ENCODE measurements around the gene MT1E. TPM values are rescaled to one million over a fixed set of nuclear protein-coding genes. Genes with fewer than 3 reads are reported as not detected.

MT1E gene
- total and polyA plus RNA-seq, 2 of the 8 experiments (the other 6 are each of a cell fraction or from before 2014, with no cell fraction given), result 7.9 to 117 TPM

- ChIA-PET POLR2A (ENCODE audit: partially characterized antibody) (interaction anchor here (1.2 kb wide), 1 partner anchor 23 kb away, joined by 3 read pairs; no protein-coding TSS in a partner anchor), CTCF (ENCODE audit: partially characterized antibody) (interaction anchor here (0.7 to 4.6 kb wide), 24 partner anchors 8 to 226 kb away, joined by 3 to 39 read pairs (median 4); partner anchors contain the start of genes MT1A, MT1G and MT3)
- Histone ChIP-seq H3K4ac (replicated peaks; ENCODE audit: insufficient read length, low read depth, low read length) (no peak overlapping the region), H3K23me2 (ENCODE audit: low read depth, low read length) (no peaks in the 10 kb centered on the region), H4K8ac (ENCODE audit: extremely low read depth, insufficient read depth, low read length) (no peak overlapping the region), H3K9me3 (ENCODE audit: insufficient read depth in 2 of 2, low read depth in 1 of 2, low read length in 1 of 2) (peaks cover 4 to 6% of the 10 kb centered on the region in 2 experiments; a peak in 2 of 4 replicates), H3K27ac (ENCODE audit: low read depth, low read length) (no peak overlapping the region), H3K27me3 (replicated peaks in 1 of 4; ENCODE audit: control insufficient read depth in 3 of 4, extremely low read depth in 1 of 4, insufficient read depth in 3 of 4, low read length in 3 of 4) (no peaks in the 10 kb centered on the region; a peak in 1 of 7 replicates), H3K4me1 (replicated peaks in 1 of 4; ENCODE audit: control insufficient read depth in 3 of 4, insufficient read depth in 4 of 4, low read length in 3 of 4) (no peaks in the 10 kb centered on the region), H3K23ac (ENCODE audit: insufficient read length) (no peak overlapping the region), H3K79me2 (ENCODE audit: control insufficient read depth in 1 of 2, insufficient read depth in 2 of 2, low read length in 2 of 2) (no peaks in the 10 kb centered on the region), H3K9ac (replicated peaks in 1 of 4; ENCODE audit: extremely low read depth in 1 of 4, low read depth in 3 of 4, low read length in 3 of 4) (no peak overlapping the region), H3K79me1 (ENCODE audit: low read depth, low read length) (no peaks in the 10 kb centered on the region), H3K14ac (ENCODE audit: insufficient read length) (no peak overlapping the region), H3K56ac (replicated peaks; ENCODE audit: insufficient read length, low read depth, low read length) (no peak overlapping the region), H4K5ac (ENCODE audit: insufficient read length, low read depth, low read length) (no peak overlapping the region), H2AK5ac (ENCODE audit: low read depth, low read length) (no peak overlapping the region), H4K20me1 (replicated peaks in 1 of 2; ENCODE audit: control insufficient read depth in 1 of 2, insufficient read depth in 2 of 2, low read length in 2 of 2) (no peaks in the 10 kb centered on the region), H2AFZ (ENCODE audit: low read length) (no peak overlapping the region), H3K18ac (ENCODE audit: extremely low read depth, low read length) (no peak overlapping the region), H4K91ac (replicated peaks; ENCODE audit: insufficient read length, low read length) (no peak overlapping the region), H3K36me3 (ENCODE audit: control insufficient read depth in 2 of 4, insufficient read depth in 4 of 4, low read length in 3 of 4) (no peaks in the 10 kb centered on the region), H2BK12ac (ENCODE audit: low read depth, low read length) (no peak overlapping the region), H3K4me3 (ENCODE audit: extremely low read depth in 1 of 4, insufficient read depth in 2 of 4, low read depth in 3 of 4, low read length in 4 of 4) (no peak overlapping the region), H2BK20ac (ENCODE audit: low read length) (no peak overlapping the region), H2BK5ac (ENCODE audit: low read depth, low read length) (no peak overlapping the region), H2BK120ac (replicated peaks; ENCODE audit: low read depth, low read length) (no peak overlapping the region), H3K4me2 (ENCODE audit: insufficient read depth in 1 of 2, low read depth in 2 of 2, low read length in 2 of 2) (no peak overlapping the region), H2BK15ac (ENCODE audit: low read length) (no peak overlapping the region)
- WGBS, 2 experiments (ENCODE audit: extremely low coverage in 1 of 2, insufficient coverage in 1 of 2, insufficient read length in 1 of 2, insufficient replicate concordance in 2 of 2, low coverage in 1 of 2, low lambda C conversion rate in 2 of 2, missing lambda C conversion rate in 1 of 2), result 76% methylated on average over 4 of the region's 4 CpGs; no CpG with 5 or more reads in 1 of the 2 experiments
- no peak for FAIRE-seq
- no peak for DNase-seq (ENCODE audit: low read depth in 1 of 2, low spot score in 2 of 2)
- no peak for TF ChIP-seq EGR1 (IDR thresholded peaks at IDR 0.05; ENCODE audit: borderline replicate concordance, low read depth, low read length)
- TF ChIP-seq NANOG (IDR thresholded peaks at IDR 0.05; ENCODE audit: insufficient read depth, low read depth, low read length, poor library complexity, severe bottlenecking), result no peak
- TF ChIP-seq RFX5 (IDR thresholded peaks at IDR 0.05; ENCODE audit: borderline replicate concordance, low read depth, low read length), result no peak
- no peak for TF ChIP-seq USF2 (IDR thresholded peaks at IDR 0.05; ENCODE audit: low read length)
- TF ChIP-seq GTF2F1 (IDR thresholded peaks at IDR 0.05; ENCODE audit: borderline replicate concordance, low read depth, low read length), result no peak
- no peak for TF ChIP-seq TAF7 (optimal IDR thresholded peaks at IDR 0.05; ENCODE audit: borderline replicate concordance, low read depth, low read length)
- TF ChIP-seq SIX5 (IDR thresholded peaks at IDR 0.05; ENCODE audit: low read depth, low read length), result no peak
- no peak for TF ChIP-seq RBBP5 (IDR thresholded peaks at IDR 0.05; ENCODE audit: borderline replicate concordance, low read depth, low read length)
- TF ChIP-seq POLR2A (IDR thresholded peaks at IDR 0.05; ENCODE audit: control extremely low read depth in 1 of 2, low read depth in 2 of 2, low read length in 2 of 2), result no peak
- no peak for TF ChIP-seq KDM5A (IDR thresholded peaks at IDR 0.05; ENCODE audit: low read length)
These were observed 48.3 kb upstream of the MT1E start for GRCh38 chr16:56577300-56577625.
